ENCODE results near the gene HPGD.

Gene HPGD

GRCh38 chr4:174522183-174523024 lies at the start of gene HPGD:
Gene HPGD, minus strand, starts transcription at chr4:174522488. Its CDS starts 37 bp downstream, at chr4:174522451.
- no peak for DNase-seq

- no peak for DNase-seq
Observed at GRCh38 chr4:174564529-174564928, 42.2 kb upstream of the HPGD start.

- no peak for DNase-seq
Observed at GRCh38 chr4:174563399-174563798, 41.1 kb upstream of the HPGD start.

- DNase-seq: no peak
Observed at GRCh38 chr4:174561560-174561959, 39.3 kb upstream of the HPGD start.

- DNase-seq: no peak
Observed at GRCh38 chr4:174559894-174560293, 37.6 kb upstream of the HPGD start.

- DNase-seq: no peak
Observed at GRCh38 chr4:174555789-174556630, 33.7 kb upstream of the HPGD start.

- no peak for DNase-seq
Observed at GRCh38 chr4:174554231-174554728, 32.0 kb upstream of the HPGD start.

- no peak for DNase-seq
Observed at GRCh38 chr4:174553828-174554227, 31.5 kb upstream of the HPGD start.

GRCh38 chr4:174553031-174553430 lies 30.7 kb upstream of the HPGD start:
- DNase-seq: no peak

- no peak for DNase-seq
Observed at GRCh38 chr4:174550541-174550940, 28.3 kb upstream of the HPGD start.

- no peak for DNase-seq
Observed at GRCh38 chr4:174549721-174550120, 27.4 kb upstream of the HPGD start.

GRCh38 chr4:174545268-174545667 lies 23.0 kb upstream of the HPGD start:
- no peak for DNase-seq

- DNase-seq: no peak
Observed at GRCh38 chr4:174544496-174544895, 22.2 kb upstream of the HPGD start.

- no peak for DNase-seq
Observed at GRCh38 chr4:174540175-174540574, 17.9 kb upstream of the HPGD start.

GRCh38 chr4:174539571-174539970 lies 17.3 kb upstream of the HPGD start:
- no peak for DNase-seq

- DNase-seq: no peak
Observed at GRCh38 chr4:174538876-174539250, 16.6 kb upstream of the HPGD start.

GRCh38 chr4:174538123-174538875 lies 16.0 kb upstream of the HPGD start:
- DNase-seq: peak; percentile 28

GRCh38 chr4:174537634-174538033 lies 15.3 kb upstream of the HPGD start:
- DNase-seq: no peak

GRCh38 chr4:174534461-174534860 lies 12.2 kb upstream of the HPGD start:
- no peak for DNase-seq

GRCh38 chr4:174532445-174532844 lies 10.2 kb upstream of the HPGD start:
- no peak for DNase-seq

GRCh38 chr4:174531486-174531885 lies 9.2 kb upstream of the HPGD start:
- DNase-seq: no peak

GRCh38 chr4:174528226-174528625 lies 5.9 kb upstream of the HPGD start:
- DNase-seq: no peak

- no peak for DNase-seq
Observed at GRCh38 chr4:174526731-174527130, 4.4 kb upstream of the HPGD start.
